Adipose tissue (tissue), 3 donors: ENCODE measurements around the gene UNC5B. TPM values are rescaled to one million over a fixed set of nuclear protein-coding genes. Genes with fewer than 3 reads are reported as not detected.

Experiments
- H3K27ac ChIP-seq: one replicate; pipeline ENCODE4 v1.5.1; 2013; ENCODE audit warnings: low read depth, low read length
- WGBS, 3 donors: extraction: QIAGEN DNeasy Blood & Tissue Kit; methylation state at CpG; one replicate each; pipeline ENCODE4 v1.1.7; 2013; 5-methylcytosine and 5-hydroxymethylcytosine counted together
- polyA plus RNA-seq, 3 donors: library from polyadenylated mRNA; stranded (reverse); fragments of 200-250 nt; gene quantifications; one replicate each; pipeline ENCODE4 v1.2.3, GENCODE V29; 2013
- donor health status: healthy with polysubstance abuse.
- donor health status: Bipolar disorder and iron deficiency.
- donor health status: healthy.

UNC5B gene
- polyA plus RNA-seq, 3 donors, result 1.7 to 2.8 (median 2.1) TPM

GRCh38 chr10:71234970-71235685 lies 22.8 kb downstream of the UNC5B start:
- WGBS, 3 donors, result 13 to 56% (median 24%) methylated on average over 16 of the region's 16 CpGs
- H3K27ac ChIP-seq, result no peak overlapping the region

DNA sequence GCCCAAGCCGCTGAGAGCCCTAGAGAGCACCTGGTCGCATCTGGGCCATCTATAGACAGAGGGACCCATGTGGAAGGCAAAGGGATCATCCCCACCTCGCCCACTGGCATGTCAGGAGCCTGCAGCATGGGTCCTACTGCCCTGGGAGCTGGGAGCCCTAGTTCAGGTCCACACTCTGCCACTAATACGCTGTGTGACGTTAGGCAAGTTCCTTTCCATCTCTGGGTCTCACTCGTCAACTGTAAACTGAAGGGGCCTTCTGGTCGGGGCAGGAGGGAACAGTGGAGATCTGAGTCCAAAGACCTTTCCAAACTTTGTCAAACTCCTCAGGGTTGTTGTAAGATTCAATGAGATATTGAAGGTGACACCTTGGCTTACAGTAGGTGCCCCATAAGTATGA lies 23.4 kb downstream of the UNC5B start:
- no peak overlapping the region for H3K27ac ChIP-seq

DNA sequence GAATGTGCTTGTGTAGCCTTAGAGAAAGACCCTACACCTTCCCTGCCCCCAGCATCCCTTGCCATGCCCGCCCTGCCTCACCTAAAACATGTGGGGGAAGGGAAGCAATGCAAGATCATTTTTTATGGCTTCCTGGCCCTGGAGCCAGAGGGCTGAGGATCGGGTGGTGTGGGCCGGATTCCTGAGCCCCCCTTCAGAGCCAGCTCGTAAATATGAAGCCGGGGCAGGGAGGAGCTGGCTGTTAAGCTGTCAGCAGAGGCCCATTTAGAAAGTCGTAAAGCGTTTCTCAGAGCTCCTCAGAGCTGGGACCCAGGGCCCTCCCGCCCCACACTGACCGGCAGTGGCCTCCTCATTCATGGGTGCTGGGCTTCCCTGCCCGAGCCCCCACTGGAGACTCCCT lies 23.9 kb downstream of the UNC5B start:
- no peak overlapping the region for H3K27ac ChIP-seq
- WGBS, 3 donors, result 78 to 84% (median 82%) methylated on average over 10 of the region's 10 CpGs

More for the DNA sequence above, 23.4 kb downstream of the UNC5B start:
- 87 to 93% (median 93%) methylated on average over 7 of the region's 7 CpGs for WGBS, 3 donors

DNA sequence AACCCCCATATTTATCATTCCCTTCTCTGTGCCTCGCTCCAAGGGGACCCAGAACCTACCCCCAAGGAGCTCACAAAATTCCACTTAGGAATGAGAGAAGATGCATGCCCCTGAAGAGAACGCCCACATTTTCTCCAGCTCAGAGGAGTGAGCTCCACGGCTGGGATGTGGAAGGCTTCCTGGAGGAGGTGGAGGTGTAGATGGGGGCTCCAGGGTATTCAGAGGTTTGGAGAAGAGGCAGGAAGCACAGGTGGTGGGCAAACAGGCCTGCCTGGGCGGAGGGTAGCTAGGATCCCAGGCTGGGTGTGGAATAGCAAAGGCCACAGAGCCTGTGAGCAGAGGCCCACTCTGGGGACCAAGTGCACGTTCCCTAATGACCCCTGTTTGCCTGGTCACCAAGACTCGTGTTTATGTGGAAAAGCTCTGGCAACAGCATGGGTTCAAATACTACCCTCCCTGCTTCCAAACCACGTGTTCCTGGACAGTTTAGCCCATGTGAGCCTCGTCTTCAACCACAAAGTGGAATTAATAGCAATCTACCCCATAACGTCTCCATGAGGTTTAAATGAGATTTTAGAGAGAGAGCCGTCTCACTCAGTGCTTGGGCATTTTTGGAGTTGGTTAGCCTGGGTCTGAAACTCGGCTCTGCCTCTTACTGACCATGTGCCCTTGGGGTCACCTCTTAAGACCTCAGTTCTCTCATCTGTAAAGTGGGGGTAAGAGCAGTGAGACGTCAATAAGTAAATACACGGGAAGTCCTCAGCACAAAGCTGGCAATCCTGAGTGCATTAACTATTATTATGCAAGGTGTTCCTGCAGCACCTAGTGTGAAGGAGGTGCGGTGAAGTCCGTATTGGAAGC lies 24.7 kb downstream of the UNC5B start:
- 77 to 87% (median 86%) methylated on average over 15 of the region's 15 CpGs for WGBS, 3 donors
- no peak overlapping the region for H3K27ac ChIP-seq

GRCh38 chr10:71237843-71238623 lies 25.7 kb downstream of the UNC5B start:
- H3K27ac ChIP-seq, result no peak overlapping the region
- WGBS, 3 donors, result 86 to 94% (median 86%) methylated on average over 11 of the region's 11 CpGs

DNA sequence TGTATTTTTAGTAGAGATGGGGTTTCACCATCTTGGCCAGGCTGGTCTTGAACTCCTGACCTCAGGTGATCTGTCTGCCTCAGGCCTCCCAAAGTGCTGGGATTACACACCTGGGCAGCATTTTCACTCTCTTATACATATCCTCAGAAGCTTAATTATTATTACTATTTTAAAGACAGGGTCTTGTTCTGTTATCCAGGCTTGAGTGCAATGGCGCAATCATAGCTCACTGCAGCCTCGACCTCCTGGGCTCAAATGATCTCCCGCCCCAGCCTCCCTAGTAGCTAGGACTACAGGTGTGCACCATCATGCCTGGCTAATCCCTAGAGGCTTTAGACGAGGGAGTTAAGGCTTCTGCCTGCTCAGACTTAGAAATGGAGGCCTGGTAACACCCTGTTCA lies 26.3 kb downstream of the UNC5B start:
- H3K27ac ChIP-seq, result no peak overlapping the region
- WGBS, 3 donors, result 85 to 90% (median 86%) methylated on average over 4 of the region's 4 CpGs

- no peak overlapping the region for H3K27ac ChIP-seq
- WGBS, 3 donors, result 87 to 94% (median 92%) methylated on average over 13 of the region's 13 CpGs
Observed at GRCh38 chr10:71239131-71239915, 27.0 kb downstream of the UNC5B start.

GRCh38 chr10:71239946-71240795 lies 27.8 kb downstream of the UNC5B start:
- 63 to 85% (median 63%) methylated on average over 22 of the region's 22 CpGs for WGBS, 3 donors
- no peak overlapping the region for H3K27ac ChIP-seq

- WGBS, 3 donors, result 53 to 80% (median 61%) methylated on average over 11 of the region's 11 CpGs
- H3K27ac ChIP-seq, result no peak overlapping the region
Observed at GRCh38 chr10:71241114-71241829, 28.9 kb downstream of the UNC5B start.

- H3K27ac ChIP-seq, result no peak overlapping the region
- 47 to 68% (median 52%) methylated on average over 12 of the region's 12 CpGs for WGBS, 3 donors
Observed at GRCh38 chr10:71241830-71242621, 29.7 kb downstream of the UNC5B start.

DNA sequence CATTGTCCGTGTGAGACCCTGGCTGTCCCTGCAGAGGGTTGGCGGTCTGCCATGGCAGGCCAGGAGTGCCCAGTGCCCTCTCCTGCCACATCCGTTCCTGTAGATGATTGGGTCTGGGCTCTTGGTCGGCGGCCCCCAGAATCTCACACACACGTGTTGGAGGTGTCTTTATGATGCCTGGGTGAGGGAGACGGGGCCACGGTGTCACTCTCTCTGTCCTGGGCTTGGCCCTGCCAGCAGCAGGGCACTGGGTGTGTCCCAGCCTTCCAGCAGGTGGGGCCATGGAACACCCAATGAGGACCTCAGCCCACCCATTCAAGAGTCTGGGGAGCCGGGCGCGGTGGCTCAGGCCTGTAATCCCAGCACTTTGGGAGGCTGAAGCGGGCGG lies 30.2 kb downstream of the UNC5B start:
- no peak overlapping the region for H3K27ac ChIP-seq
- 87 to 89% (median 89%) methylated on average over 13 of the region's 13 CpGs for WGBS, 3 donors

GRCh38 chr10:71243756-71244395 lies 31.5 kb downstream of the UNC5B start:
- H3K27ac ChIP-seq, result no peak overlapping the region
- WGBS, 3 donors, result 56 to 70% (median 59%) methylated on average over 6 of the region's 6 CpGs

DNA sequence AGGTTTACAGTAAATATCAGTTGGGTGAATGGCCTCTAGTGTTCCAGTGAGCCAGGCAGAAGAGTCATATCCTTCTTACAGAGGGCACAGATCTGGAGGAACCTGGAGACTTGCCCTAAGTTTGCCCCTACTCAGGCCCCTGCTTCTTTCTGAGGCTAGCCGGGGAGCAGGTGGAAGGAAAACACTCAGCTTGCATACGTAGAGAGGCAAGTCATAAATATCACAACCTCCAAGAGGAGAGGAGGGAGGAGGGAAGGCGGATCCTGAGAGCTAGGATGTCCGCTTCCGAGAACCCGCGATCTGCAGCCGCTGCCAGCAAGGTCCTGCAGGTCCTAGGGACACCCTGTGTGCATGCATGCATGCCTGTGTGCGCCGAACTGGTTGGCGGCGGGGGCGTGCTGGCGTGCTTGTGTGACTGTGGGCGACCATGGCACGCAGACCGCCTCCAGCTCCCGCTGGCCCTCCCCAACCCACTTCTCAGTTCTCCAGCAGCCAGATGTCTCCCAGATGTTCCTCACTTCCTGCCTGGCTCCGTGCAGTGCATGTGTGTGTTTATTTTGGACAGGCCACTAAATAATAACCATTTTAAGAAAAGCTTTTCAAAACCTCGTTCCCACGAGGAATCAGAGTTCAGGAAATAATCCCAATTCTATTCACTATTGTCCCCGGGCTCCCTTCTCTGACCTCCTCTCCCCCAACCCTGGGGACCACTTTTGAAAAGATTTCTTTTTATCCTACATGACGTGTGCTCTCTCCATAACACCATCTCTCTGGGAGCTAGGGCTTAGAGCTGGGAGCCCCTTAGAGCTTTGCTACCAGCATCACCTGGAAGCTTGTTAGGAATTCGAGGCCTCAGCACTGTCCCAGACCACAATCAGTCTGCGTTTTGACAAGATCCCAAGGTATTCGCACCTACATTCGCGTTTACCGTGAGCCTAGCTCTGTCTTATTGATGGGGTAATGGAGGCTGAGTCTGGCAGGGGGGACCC lies 32.4 kb downstream of the UNC5B start:
- no peak overlapping the region for H3K27ac ChIP-seq
- WGBS, 3 donors, result 19 to 56% (median 20%) methylated on average over 28 to 29 of the region's 29 CpGs
